NCI-H2171 treated with DMSO at 0.1 percent for 48 hours (cell line): ENCODE measurements around the gene PIAS1.

ENCODE experiments used
- DNase-seq: peaks from one replicate; lab custom pipeline; 2025; lab: John Stamatoyannopoulos, UW

PIAS1 gene

DNA sequence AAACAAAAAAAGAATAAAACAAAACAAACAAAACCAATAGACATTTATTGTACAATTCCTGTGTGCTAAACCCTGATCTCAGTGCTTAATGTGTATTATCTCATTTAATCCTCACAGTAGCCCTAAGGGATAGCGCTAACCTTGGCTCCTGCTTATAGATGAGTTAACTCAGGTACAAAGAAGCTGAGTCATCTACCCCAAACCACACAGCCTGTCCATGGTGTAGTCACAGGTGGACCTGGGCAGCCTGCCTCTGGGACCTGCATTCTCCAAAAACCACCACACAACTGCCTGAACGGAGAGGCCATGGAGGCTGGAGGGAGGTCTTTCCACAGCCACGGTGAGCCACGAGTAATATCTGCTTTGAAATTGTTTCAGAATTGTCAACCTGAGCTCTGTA, 180.9 kb downstream of the PIAS1 start:
- DNase-seq, result no peak

DNA sequence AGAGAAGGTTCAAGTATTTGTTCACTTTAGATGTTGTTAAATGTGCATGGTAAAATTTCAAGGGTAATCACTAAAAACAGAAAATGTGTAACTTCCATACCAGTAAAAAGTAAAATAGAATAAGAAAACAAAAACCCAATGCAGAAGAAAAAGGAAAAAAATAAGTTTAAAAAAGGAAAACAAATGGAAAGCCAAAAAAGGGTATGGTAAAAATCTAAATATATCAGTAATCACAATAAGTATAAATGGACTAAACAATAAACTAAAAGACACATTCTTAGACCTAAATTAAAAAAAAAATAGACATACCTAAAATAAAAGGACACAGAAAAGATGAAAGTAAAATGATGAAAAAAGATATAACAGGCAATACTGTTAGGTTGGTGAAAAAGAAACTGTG, 184.9 kb downstream of the PIAS1 start:
- DNase-seq, result no peak

DNA sequence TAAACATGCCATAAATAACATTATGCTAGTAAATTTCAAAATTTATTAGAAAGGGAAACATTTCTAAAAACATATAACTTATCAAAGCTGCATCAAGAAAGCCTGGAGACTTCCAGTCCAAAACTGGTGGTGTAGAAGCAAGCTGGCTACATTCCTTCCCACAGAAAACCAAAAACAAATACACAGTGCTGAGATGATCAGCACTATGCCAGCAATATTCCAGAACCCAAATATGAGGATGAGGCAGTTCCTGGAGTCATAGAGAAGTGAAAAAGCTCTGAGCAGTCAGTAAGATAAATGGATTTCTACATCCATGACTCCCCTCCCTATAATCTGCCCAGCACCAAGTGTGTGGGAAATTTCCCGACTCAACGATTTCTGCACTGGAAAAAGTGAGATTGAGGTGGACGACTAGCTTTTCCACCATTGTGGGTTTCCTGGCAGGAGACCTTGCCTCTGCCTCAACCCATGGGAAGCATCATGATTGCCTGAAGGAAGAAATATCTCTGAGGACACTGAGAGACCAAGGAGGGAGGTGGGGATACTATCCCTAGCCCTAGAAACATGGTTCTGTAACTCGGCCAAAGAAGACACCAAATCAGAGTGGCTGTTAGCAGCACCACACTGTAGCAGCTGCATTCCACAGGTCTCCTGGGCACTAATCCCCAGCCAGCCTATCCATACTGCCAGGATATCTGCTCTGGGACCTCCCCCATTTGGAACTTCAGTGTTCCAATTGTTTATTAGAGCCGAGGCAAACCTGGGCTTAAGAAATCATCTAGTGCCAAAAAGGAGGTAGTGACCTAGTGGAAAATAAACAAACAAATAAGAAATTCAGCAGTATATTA, 187.2 kb downstream of the PIAS1 start:
- DNase-seq, result no peak
